Adrenal gland (tissue), 5 donors: ENCODE data around the gene CMTM5.

Experiments used
- POLR2A ChIP-seq, 2 donors: fragments of 450-650 bp; IDR thresholded peaks; one replicate each; pipeline ENCODE4 v1.6.1; 2017; ENCODE audit warnings: antibody characterized with exemption in 2 of 2, mild to moderate bottlenecking in 2 of 2, moderate library complexity in 1 of 2
- TF ChIP-seq, protein P1 (sequence below), 6 experiments: fragments of 450-650 bp in 4 of 6; fragments of 200-600 bp in 2 of 6; sonication (generic) in 1 of 6; IDR thresholded peaks; 1 replicate in 5 of 6; 2 replicates in 1 of 6; pipeline versions ENCODE4 v1.5.1 to v1.8.0; 2016 to 2021; ENCODE audit warnings: antibody characterized with exemption in 6 of 6, mild to moderate bottlenecking in 2 of 6, moderate library complexity in 1 of 6
- donor health status: DM: no; HTN: no; CAD: no.

- TF ChIP-seq, protein P1, sequence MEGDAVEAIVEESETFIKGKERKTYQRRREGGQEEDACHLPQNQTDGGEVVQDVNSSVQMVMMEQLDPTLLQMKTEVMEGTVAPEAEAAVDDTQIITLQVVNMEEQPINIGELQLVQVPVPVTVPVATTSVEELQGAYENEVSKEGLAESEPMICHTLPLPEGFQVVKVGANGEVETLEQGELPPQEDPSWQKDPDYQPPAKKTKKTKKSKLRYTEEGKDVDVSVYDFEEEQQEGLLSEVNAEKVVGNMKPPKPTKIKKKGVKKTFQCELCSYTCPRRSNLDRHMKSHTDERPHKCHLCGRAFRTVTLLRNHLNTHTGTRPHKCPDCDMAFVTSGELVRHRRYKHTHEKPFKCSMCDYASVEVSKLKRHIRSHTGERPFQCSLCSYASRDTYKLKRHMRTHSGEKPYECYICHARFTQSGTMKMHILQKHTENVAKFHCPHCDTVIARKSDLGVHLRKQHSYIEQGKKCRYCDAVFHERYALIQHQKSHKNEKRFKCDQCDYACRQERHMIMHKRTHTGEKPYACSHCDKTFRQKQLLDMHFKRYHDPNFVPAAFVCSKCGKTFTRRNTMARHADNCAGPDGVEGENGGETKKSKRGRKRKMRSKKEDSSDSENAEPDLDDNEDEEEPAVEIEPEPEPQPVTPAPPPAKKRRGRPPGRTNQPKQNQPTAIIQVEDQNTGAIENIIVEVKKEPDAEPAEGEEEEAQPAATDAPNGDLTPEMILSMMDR (IDR thresholded peaks at IDR 0.05): no peak
- no peak for TF ChIP-seq POLR2A (IDR thresholded peaks at IDR 0.05)
These were observed 3.5 kb downstream of the CMTM5 start for GRCh38 chr14:23380197-23380914.
